ENCODE measurements around the gene HOXB1.
A peak's percentile ranks its signal among the peaks of the same experiment; 100 is the strongest.
"Not testable (repeated sequence)": the region's sequence is repeated elsewhere in the genome, so short reads cannot be mapped to it uniquely, and the experiment has no call there.

Gene HOXB1

DNA sequence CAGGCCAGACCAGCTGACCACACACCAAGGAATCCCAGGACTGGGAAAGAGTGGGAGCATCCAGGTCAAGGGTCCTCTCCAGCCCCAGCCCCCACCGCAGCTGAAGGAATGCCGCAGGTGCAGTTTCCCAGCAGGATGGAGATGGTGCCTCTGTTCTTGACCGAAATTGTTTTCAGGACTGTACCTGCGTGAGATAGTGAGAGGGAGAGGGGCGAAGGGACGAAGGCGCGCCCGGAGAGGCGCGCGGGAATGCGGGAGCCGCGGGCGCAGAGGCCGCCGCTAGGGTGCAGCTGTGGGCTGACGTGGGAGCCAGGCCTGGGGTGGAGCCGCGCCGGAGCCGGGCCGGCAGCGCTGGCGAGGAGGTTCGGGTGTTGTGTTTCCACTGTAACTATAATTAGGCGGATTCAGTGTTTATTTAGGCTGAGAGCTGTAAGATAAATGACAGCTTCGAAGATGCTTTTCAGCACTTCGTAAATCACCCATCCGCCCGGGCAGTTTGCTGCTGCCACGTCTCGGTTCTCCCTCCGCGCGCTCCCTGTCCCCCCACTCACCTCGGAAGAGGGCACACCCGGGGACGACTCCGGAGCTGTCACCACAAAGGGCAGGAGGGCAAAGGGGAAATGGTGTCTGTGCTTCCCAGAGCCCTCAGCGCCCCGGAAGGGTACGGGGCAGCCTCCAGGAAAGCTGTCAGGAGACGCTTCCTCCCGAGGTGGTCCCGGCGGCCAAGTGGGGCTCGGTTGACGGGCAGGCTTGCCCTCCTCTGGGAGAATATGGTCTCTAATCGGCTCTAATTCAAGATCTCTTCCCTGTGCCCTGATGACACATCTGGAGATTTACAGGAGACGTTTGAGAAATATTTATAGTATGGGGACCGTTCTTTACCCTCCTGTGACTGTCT lies 38.2 kb downstream of the HOXB1 start:
- peak; percentile 82 for DNase-seq

DNA sequence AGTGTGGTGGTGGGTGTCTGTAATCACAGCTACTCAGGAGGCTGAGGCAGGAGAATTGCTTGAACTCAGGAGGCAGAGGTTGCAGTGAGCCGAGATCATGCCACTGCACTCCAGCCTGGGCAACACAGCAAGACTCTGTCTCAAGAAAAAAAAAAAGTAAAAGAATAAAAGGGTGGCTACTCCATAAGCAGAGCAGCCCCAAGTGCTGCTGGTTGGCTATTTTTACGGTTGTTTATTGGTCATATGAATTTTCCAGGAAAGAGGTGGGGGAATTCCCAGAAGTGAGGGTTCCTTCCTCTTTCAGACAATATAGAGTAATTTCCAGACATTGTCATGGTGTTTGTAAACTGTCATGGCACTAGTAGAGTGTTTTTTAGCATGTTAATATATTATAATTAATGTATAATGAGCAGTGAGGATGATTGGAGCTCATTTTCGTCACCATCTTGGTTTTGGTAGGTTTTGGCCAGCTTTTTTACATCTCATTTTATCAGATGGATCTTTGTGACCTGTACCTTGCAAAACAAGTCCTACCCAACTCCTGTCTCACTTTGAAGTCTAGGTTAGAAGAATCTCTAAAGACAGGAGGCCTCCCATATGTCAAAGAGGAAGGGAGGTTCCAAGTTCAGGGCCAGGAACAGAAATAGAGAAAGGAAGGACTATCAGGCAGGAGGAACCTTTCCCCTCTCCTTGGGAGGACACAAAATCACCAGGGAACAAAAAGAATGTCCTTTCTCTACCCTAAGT lies 39.1 kb downstream of the HOXB1 start:
- no peak for DNase-seq

DNA sequence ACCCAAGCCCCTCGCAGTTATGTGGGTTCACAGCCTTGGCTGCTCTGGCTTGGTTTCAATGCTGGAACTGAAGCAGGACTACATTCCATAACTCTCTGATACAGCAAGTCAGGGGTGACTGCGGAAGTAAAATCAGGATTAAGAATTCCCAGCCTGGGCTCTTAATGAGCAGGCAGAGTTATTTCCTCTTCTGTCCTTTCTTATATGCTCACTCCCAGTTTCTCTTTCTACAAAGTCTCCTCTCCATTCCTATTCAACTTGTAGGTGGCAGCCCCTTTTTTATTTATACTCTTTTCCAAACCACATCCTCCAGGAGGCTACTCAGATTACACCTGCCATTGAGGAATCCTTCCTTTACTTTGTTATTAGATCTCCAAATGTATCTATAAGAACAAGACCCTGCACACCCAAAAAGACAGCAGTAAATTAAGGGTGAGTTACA lies 40.3 kb downstream of the HOXB1 start:
- no peak for DNase-seq

DNA sequence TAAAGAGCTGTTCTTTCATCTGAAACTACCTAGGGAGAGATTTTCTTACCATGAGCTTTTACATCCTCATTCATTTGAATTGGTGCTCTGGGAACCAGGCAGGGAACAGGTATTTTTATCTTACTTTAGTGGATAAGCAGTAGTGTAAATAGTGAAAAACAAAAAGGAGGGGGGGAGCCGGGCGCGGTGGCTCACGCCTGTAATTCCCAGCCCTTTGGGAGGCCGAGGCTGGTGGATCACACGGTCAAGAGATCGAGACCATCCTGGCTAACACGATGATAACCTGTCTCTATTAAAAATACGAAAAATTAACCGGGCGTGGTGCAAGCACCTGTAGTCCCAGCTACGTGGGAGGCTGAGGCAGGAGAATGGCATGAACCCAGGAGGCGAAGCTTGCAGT lies 41.0 kb downstream of the HOXB1 start:
- DNase-seq: no peak

DNA sequence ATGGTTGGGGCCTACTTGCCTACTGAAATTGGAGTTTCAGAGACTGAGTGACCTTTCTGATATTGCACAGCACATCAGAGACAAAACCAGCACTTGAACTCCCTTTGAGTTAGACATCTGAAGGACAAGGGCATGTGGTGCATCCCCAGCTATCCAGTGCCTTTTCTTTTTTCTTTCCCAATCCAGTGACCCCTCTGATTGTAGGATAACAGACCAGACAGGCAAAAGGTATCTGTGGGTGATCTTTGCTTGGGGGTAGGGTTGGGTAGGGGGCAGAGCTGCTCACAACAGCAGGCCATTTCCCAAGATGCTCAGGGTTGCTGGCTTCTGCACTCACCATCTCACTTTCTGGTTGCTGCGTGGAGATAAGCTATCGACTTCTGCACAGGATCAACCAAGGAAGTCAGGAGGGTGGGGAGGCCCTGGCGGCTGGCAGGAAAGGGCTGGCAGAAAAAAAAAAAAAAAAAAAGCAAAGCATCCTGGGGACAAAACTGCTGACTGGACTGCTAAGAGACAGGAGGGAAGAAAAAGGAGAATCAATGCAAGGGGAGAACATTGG lies 42.2 kb downstream of the HOXB1 start:
- no peak for DNase-seq

DNA sequence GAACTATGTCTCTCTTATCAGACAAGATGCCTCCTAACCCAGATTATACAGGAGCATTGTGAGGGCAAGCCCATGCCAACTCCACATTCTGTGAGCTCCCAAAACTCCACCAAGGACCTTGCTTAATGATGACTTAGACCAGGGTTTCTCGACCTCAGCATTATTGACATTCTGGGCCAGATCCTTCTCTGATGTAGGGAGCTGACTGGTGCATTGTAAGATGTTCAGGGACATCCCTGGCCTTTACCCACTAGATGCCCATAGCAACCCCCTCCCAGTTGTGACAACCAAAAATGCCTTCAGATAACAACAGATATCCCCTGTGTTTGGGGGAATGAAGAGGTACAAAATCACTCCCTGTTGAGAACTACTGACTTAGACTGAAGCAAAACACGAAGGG lies 43.6 kb downstream of the HOXB1 start:
- no peak for DNase-seq

DNA sequence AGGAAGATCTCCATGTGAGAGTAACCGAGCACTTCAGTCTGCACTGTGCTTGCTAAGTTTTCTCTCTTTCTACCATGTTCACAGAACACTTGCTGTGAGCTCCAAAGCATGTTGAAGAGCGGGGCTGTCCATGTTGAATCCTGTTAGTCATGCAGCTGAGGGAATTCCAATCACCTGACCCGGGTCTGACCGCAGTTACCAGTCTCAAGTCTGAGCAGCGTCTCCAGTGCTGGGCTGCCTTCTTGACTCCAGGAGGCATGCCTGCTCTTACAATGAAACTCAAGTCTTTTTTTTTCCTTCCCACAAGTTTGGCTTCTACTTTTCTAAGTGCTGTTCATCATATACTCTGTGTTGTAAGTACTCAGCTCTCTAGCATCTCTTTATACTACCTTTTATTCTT lies 44.3 kb downstream of the HOXB1 start:
- DNase-seq: no peak

DNA sequence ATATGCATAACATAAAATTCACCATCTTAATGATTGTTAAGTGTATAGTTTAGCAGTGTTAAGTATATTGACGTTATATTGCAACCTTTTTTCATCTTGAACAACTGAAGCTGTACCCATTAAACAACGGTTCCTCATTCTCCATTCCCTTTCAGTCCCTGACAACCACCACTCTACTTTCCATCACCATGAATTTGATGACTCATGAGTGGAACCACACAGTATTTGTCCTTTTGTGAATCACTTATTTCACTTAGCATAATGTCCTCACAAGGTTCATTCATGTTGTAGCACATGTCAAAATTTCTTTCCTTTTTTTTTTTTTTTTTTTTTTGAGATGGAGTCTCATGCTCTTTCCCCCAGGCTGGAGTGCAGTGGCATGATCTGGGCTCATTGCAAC lies 46.0 kb downstream of the HOXB1 start:
- DNase-seq: peak; percentile 77

DNA sequence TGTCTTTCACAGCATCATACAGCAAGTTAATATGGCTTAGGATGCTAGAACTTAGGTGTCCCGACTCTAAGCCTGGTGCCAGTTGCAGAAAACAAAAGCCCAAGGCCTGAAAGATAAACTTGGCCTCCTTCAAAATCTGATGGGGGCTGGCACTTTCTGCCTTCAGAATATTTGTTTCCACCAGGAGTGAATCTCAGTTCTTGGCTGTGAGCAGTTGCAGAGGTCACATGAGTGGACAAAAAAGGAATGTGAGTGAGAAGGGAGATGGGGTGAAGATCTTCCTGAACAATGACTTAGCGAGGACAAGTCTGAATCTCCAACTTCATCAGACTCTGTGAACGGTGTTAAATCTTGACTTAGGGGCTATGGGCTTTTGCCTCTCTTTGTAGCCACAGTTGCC lies 46.6 kb downstream of the HOXB1 start:
- DNase-seq: no peak

DNA sequence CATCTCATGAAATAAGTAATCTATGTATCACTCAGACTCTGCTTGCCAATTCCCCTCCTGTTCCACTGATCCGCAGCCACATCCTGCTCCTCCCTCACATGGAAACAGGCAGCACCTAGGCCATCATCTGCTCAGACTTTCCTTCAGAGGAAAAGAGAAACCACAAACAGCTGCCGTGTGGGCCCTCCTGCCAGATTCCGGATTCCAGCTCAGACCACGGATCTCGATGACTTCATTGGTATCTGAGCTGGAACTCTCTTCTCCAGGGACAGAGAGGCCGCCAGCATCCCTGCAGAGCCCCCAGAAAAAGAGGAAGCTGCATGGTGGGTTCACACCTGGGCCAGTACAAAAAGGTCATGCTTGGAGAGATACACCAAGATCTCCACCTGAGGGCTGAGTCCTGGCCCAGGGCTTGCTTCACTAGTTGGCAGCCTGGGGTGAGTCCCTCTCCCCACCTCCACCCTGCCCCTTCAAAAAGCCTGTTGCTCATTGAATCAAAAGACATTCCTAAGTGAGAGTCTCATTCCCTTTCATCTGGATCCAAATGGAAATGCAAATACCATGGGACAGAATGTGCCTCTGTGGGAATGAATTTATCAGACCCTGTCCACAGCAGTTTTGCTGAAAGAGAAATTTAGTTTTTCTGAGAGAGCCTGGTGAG lies 47.2 kb downstream of the HOXB1 start:
- peak; percentile 62 for DNase-seq

DNA sequence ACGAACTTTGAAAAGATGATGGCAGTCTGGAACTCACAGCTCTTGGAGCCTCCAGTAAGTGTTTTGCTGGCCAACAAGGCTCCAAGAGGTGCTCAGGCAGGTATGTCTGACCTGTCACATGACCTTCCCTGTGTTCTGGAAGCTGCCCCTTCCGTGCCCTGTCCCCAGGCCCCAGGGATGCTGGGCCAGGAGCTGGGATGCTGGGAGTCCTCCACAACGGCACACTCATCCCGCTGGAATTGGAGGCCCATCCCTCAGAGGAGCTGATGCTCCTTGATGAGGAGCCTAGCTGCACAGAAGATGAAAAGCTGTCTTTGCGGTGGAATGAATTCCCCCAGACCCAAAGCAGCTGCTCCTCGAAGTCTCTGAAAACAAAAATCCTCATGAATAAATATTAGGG lies 47.8 kb downstream of the HOXB1 start:
- DNase-seq: no peak

DNA sequence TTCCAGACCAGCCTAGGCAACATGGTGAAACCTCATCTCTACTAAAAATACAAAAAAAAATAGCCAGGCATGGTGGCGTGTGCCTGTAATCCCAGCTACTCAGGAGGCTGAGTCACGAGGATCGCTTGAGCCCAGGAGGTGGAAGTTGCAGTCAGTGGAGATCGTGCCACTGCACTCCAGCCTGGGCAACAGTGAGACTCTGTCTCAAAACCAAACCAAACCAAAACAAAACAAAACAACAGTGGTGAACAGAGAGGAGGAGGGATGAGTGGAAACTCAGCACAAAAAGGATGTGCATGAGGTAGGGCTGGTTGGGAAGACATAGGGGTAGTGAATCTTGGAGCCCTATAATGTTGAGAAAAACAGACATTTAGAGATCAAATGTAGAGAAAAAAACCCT lies 48.5 kb downstream of the HOXB1 start:
- not testable (repeated sequence) for DNase-seq

DNA sequence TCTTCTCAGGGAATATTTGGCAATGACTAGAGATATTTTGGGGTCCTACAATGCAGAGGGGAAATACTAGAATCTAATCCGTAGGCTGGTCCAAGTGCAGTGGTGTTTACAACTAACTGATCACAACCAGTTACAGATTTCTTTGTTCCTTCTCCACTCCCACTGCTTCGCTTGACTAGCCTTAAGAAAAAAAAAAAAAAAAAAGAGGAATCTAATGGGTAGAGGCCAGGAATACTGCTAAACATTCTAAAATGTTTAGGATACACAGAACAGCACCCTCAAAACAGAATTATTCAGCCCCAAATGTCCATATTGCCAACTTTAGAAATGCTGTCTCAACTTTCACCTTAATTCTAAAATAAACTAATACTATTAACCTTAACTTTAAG lies 51.8 kb downstream of the HOXB1 start:
- no peak for DNase-seq
